Small intestine (tissue), 7 donors: Measurements from ENCODE around the gene MEPCE. TPM values are rescaled to one million over a fixed set of nuclear protein-coding genes. Genes with fewer than 3 reads are reported as not detected.

Source experiments
- DNase-seq, 2 donors: peaks; one replicate each; pipeline versions ENCODE4 v3.0.0 to v3.0.0-alpha.2; 2013
- FAIRE-seq: peaks from 2 replicates; lab custom pipeline; 2012; peaks lifted over from hg19 to GRCh38; lab: Jason Lieb, UNC
- H3K27ac ChIP-seq, 3 donors: one replicate each; pipeline ENCODE4 v1.5.1; 2013; ENCODE audit warnings: low read length in 2 of 3, mild to moderate bottlenecking in 2 of 3, control low read depth in 1 of 3, inconsistent platforms in 1 of 3, low read depth in 1 of 3, moderate library complexity in 1 of 3
- H3K27me3 ChIP-seq, 3 donors: one replicate each; pipeline ENCODE4 v1.6.1; 2013; ENCODE audit warnings: low read length in 3 of 3, inconsistent platforms in 1 of 3; ENCODE audit not compliant: control insufficient read depth in 3 of 3, insufficient read depth in 3 of 3
- H3K36me3 ChIP-seq, 3 donors: one replicate each; pipeline ENCODE4 v1.6.1; 2013; ENCODE audit warnings: low read length in 3 of 3, inconsistent platforms in 1 of 3, low read depth in 1 of 3, mild to moderate bottlenecking in 1 of 3, moderate library complexity in 1 of 3; ENCODE audit not compliant: control insufficient read depth in 3 of 3, insufficient read depth in 2 of 3
- H3K4me1 ChIP-seq, 3 donors: one replicate each; pipeline ENCODE4 v1.6.1; 2013; ENCODE audit warnings: low read length in 2 of 3, inconsistent platforms in 1 of 3, low read depth in 1 of 3, mild to moderate bottlenecking in 1 of 3, moderate library complexity in 1 of 3; ENCODE audit not compliant: control insufficient read depth in 3 of 3, insufficient read depth in 2 of 3
- H3K4me3 ChIP-seq, 3 donors: one replicate each; pipeline ENCODE4 v1.5.1; 2013; ENCODE audit warnings: low read length in 3 of 3, control low read depth in 1 of 3, inconsistent platforms in 1 of 3, low read depth in 1 of 3, mild to moderate bottlenecking in 1 of 3, moderate library complexity in 1 of 3
- H3K9me3 ChIP-seq, 2 donors: one replicate each; pipeline ENCODE4 v1.6.1; 2013; ENCODE audit warnings: low read depth in 1 of 2, low read length in 1 of 2; ENCODE audit not compliant: control insufficient read depth in 2 of 2, insufficient read depth in 1 of 2
- WGBS, 3 donors: extraction: QIAGEN DNeasy Blood & Tissue Kit; methylation state at CpG; one replicate each; pipeline ENCODE4 v1.1.7; 2013; 5-methylcytosine and 5-hydroxymethylcytosine counted together
- polyA plus RNA-seq, 4 donors: library from polyadenylated mRNA; stranded (reverse) in 3 of 4; unstranded in 1 of 4; fragments of 200-250 nt in 3 of 4; fragments of 120-200 nt in 1 of 4; gene quantifications; one replicate each; pipeline versions ENCODE4 v1.2.1 to v1.2.3, GENCODE V29; 2013
- donor health status: healthy with polysubstance abuse.
- donor health status: control.
- donor health status: control.
- donor health status: Bipolar disorder and iron deficiency.
- donor health status: healthy.

The MEPCE gene
- polyA plus RNA-seq, 4 donors: 26.8 to 41.1 (median 30.7) TPM

DNA sequence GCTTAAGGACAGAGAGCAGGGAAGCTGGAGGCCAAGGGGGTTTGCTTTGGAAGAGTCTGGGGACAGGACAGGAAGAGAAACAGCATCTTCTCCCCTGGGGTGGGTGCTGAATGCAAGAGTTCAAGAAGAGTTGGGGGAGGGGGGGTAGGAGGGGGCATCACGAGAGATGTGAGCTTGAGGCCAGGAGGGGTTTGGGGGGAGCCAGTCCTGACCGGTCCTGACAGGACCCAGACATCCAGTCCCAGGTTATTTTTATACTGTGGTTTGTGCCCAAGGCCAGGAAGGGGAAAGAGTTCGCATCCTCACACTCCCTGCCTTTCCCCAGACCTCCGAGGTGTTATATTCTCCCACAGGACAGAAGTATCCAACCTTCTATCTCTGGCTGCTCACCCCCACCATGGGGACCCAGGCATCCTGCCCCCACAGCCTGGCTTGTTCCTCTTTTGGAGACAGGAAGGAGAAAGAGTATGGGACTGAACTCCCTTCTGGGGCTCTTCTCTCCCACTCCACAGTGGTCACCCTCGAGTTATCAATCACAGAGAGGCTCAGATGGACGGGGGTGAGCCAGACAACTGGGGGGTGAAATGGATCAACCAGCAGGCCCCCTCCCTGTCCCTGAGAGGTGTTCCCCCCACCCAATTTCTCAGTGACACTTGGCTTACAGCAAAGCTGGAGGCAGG, 46.6 kb downstream of the MEPCE start:
- no peak for FAIRE-seq
- H3K4me3 ChIP-seq: peak overlapping the region in 2 of 3 donors; percentile 92 to 96
- no peak for DNase-seq
- 25 to 52% (median 41%) methylated on average over 6 of the region's 6 CpGs for WGBS, 3 donors
- H3K36me3 ChIP-seq: peaks cover 3 to 56% (median 7%) of the 10 kb centered on the region in 3 donors
- no peaks in the 10 kb centered on the region for H3K27me3 ChIP-seq
- no peaks in the 10 kb centered on the region for H3K9me3 ChIP-seq
- H3K4me1 ChIP-seq: peaks cover 2 to 32% (median 19%) of the 10 kb centered on the region in 3 donors
- peak overlapping the region in 2 of 3 donors; percentile 2 to 19 for H3K27ac ChIP-seq

DNA sequence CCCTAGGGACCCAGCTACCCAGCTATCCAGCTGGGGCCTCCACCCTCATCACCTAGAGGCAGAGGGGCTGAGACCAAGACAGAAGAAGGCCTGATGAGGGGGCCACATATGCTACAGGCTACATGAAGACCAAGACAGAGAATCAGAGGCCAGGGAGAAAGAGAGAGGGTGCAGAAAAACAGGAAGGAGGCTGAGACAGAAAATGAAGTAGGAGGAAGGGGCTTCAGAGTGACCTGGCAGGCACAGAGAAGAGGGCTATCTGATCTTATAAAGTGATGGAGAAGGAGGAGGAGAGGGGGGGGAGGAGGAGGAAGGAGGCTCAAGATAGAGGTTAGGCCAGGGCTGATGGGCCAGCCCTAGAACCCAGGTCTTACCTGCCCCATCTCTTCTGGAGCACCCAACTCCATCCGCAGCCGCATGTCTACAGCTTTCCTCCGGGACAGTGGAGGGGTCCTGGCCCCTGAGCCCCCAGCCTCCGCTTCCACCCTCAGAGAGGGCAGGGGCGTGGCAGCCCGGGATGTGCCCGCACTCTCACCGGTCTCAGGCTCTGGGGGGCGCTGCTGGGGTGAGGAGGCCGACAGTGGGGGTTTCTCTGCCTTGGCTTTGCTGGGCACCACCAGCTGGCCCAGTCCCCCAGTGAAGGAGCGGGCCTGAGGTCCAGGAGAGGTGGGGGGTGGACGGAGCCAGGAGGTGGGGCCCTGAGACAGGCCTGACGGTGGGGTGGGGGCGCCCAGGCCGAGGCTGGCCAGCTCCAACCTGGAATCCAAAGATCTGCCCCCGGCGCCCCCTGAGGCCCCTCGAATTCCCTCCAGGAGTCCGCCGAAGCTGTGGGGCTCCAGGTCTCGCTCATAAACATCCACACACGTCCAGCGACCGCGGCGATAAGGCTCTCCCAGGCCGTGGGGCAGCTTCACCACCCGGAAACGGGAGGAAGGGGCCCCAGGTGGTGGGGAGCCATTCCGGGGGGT, 47.6 kb downstream of the MEPCE start:
- Histone ChIP-seq H3K4me1 (peaks cover 2 to 32% (median 19%) of the 10 kb centered on the region in 3 donors), H3K27ac (peak overlapping the region in 1 of 3 donors; percentile 56), H3K36me3 (peaks cover under 1 to 47% (median 7%) of the 10 kb centered on the region in 3 donors), H3K9me3 (no peaks in the 10 kb centered on the region), H3K4me3 (peak overlapping the region; percentile 92 to 99 (median 96)), H3K27me3 (no peaks in the 10 kb centered on the region)
- WGBS, 3 donors: 9 to 11% (median 9%) methylated on average over 25 to 30 of the region's 30 CpGs
- DNase-seq (peak in 1 of 2 donors; percentile 63), FAIRE-seq (no peak)

DNA sequence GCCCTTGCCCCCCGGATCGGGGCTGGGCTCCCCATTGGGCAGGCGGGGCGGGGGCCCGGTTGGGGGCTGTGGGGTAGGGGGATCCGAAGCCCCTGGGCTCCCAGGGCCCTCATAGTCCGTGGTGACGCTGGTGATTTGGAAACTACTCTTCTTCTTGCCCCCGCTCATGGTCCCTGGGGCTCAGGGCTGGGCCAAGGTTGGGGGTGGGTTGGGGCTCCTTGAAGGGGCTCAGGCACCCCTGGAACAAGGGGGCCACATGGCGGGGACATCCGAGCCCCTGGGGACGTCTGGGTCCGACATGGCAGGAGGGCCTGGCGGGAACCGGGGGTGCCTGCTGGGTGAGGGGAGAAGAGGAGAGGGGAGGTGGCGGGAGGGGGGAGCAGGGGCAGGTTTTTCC, 48.2 kb downstream of the MEPCE start:
- H3K4me3 ChIP-seq: peak overlapping the region; percentile 92 to 99 (median 96)
- H3K27ac ChIP-seq: peak overlapping the region in 2 of 3 donors; percentile 93 to 95
- WGBS, 3 donors: 0 to 1% (median 0%) methylated on average over 12 to 16 of the region's 16 CpGs
- H3K9me3 ChIP-seq: no peaks in the 10 kb centered on the region
- H3K4me1 ChIP-seq: peaks cover 0 to 36% (median 16%) of the 10 kb centered on the region in 3 donors
- FAIRE-seq: no peak
- H3K27me3 ChIP-seq: no peaks in the 10 kb centered on the region
- DNase-seq: no peak
- peaks cover 0 to 40% (median 7%) of the 10 kb centered on the region in 3 donors for H3K36me3 ChIP-seq

DNA sequence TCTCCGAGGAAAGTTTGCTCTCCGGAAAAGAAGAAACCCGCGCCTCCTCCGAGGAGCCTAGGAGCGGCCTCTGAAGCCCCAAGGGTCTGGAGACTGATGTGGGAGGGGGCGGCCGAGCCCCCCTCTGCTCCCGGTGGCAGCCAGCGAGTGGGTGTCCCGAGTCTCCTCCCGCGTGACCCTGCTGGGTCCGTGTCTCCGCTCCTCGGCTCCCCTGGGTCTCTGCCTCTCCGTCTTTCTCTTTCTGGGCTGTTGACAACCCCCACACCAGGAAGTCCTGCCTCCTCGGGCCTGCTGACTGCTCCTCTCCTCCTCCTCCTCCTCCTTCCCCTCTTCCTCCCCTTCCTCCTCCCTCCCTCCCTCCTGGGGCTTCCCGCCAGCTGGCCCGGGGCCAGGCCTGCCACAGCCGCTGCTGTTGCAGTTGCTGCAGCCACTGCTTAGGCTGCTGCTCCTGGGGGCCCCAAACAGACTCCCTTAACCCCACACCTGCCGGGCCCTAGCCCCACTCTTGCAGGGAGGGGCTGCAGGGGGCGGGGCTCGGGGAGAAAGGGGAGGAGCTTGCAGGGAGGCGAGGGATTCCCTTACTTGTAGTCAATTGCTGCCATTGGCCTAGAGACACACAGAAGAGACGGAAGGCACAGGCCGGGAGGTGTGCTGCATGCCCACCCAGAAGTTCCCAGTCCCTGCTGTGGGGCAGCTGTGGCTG, 49.5 kb downstream of the MEPCE start, which contains the start of gene TSC22D4:
TSC22D4 (minus strand) TSS at position 257 of the 703 bp plus-strand sequence. CDS start 1,176 bp downstream, outside the sequence.
- 0 to 2% (median 2%) methylated on average over 17 to 27 of the region's 27 CpGs for WGBS, 3 donors
- no peak for FAIRE-seq

DNA sequence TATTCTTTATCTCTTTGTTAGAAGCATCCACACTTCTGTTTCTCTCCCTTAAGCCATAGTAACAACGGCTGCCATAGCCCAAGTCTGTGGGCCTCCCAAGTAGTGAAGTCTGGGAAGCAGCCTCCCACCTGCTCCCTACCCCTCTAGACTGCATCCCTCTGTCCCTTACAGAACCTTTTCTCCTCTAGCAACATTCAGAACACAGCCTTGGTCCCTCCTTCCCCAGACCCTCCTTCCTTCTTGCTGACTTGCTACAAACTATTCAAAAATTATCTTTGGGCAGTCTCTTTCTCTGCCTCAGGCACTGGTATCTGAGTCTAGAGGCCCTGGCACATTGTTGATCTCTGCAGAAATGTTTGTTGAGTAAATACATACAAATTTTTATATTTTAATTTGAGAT, 51.8 kb downstream of the MEPCE start:
- Histone ChIP-seq H3K36me3 (peaks cover 0 to 8% (median 0%) of the 10 kb centered on the region in 3 donors), H3K4me3 (no peak overlapping the region), H3K4me1 (peaks cover 0 to 23% (median 8%) of the 10 kb centered on the region in 3 donors), H3K9me3 (no peaks in the 10 kb centered on the region), H3K27me3 (no peaks in the 10 kb centered on the region), H3K27ac (no peak overlapping the region)
- DNase-seq (no peak), FAIRE-seq (no peak)
- 72 to 100% (median 91%) methylated on average over 1 of the region's 1 CpG for WGBS, 3 donors

More for the DNA sequence above, 49.5 kb downstream of the MEPCE start, which contains the start of gene TSC22D4:
- Histone ChIP-seq H3K36me3 (peaks cover 0 to 30% (median 3%) of the 10 kb centered on the region in 3 donors), H3K9me3 (no peaks in the 10 kb centered on the region), H3K27me3 (no peaks in the 10 kb centered on the region), H3K4me3 (peak within 1 kb of the TSS; percentile 92 to 99 (median 96)), H3K4me1 (peaks cover 0 to 34% (median 13%) of the 10 kb centered on the region in 3 donors), H3K27ac (peak within 1 kb of the TSS; percentile 71 to 95 (median 93))
- DNase-seq: peak; percentile 94 to 96

DNA sequence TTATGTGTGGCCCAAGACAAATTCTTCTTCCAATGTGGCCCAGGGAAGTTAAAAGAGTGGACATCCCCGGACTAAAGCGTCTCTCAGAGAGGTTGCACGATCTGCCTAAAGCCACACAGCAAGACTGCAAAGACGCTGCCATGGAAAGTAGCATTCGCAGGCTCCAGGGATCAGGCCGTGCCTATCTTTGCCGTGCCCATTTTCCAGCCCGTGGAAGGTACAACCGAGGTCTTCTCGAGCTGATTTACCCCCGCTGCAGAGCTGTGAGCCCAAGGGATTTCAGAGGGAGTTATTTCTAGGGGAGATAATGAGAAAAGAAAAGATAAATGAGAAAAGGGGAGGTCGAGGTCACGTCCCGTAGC, 53.1 kb downstream of the MEPCE start:
- DNase-seq: no peak
- Histone ChIP-seq H3K4me1 (peaks cover 0 to 13% (median 4%) of the 10 kb centered on the region in 3 donors), H3K36me3 (no peaks in the 10 kb centered on the region), H3K27me3 (no peaks in the 10 kb centered on the region), H3K9me3 (no peaks in the 10 kb centered on the region), H3K4me3 (peak overlapping the region; percentile 45 to 78 (median 54)), H3K27ac (peak overlapping the region in 1 of 3 donors; percentile 14)
- 21 to 38% (median 27%) methylated on average over 14 of the region's 14 CpGs for WGBS, 3 donors
- no peak for FAIRE-seq

DNA sequence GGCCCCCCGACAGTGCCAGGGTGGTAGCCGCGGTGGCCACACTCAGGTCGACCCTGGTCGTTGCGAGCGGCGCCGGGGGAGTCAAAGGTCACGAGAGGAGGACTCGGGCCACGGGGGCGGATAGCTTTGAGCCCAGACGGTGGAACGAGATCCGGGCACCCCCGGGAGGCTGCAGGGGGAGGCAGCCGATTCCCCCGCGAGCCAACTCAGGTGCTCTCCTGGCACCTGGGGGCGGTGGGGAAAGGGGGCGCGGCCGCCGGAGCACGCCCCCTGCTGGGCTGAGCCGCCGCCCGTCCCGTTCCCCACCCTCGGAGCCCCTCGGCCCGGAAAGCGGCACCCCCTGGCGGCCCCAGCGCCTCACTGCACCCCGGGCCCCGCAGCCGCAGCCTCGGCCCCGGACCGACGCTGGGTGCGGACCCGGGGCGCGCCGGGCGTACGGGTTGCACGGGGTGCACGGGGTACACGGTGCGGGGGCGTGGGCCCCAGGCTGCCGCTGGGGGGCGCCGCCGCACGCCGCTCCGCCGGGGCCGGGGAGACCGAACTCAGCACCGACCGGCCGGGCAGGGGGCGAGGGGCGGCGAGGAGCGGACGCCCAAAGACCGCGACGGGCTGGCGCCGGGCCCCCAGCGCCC, 53.6 kb downstream of the MEPCE start:
- DNase-seq: peak; percentile 60 to 91
- 0 to 1% (median 1%) methylated on average over 27 to 79 of the region's 79 CpGs for WGBS, 3 donors
- no peak for FAIRE-seq
- peak overlapping the region in 1 of 3 donors; percentile 14 for H3K27ac ChIP-seq
- H3K36me3 ChIP-seq: no peaks in the 10 kb centered on the region
- peaks cover 0 to 13% (median 4%) of the 10 kb centered on the region in 3 donors for H3K4me1 ChIP-seq
- H3K9me3 ChIP-seq: no peaks in the 10 kb centered on the region
- H3K4me3 ChIP-seq: peak overlapping the region; percentile 45 to 78 (median 54)
- no peaks in the 10 kb centered on the region for H3K27me3 ChIP-seq
